NCI-H460 (cell line): ENCODE measurements around the gene FBXO46. TPM values are rescaled to one million over a fixed set of nuclear protein-coding genes. Genes with fewer than 3 reads are reported as not detected.
"Not testable (repeated sequence)": the region's sequence is repeated elsewhere in the genome, so short reads cannot be mapped to it uniquely, and the experiment has no call there.

Experiments
- DNase-seq: peaks from one replicate; pipeline ENCODE4 v3.0.0-alpha.2; 2016; ENCODE audit warnings: low read depth; ENCODE audit errors: extremely low read depth
- total RNA-seq: library from RNA; depleted of rRNA; stranded (reverse); fragments of >200 nt; shearing (Covaris generic); gene quantifications from 2 replicates; pipeline ENCODE4 v1.2.3, GENCODE V29; 2014

FBXO46 gene
- total RNA-seq, 1 experiment from 2014 or later = 9.8 TPM

DNA sequence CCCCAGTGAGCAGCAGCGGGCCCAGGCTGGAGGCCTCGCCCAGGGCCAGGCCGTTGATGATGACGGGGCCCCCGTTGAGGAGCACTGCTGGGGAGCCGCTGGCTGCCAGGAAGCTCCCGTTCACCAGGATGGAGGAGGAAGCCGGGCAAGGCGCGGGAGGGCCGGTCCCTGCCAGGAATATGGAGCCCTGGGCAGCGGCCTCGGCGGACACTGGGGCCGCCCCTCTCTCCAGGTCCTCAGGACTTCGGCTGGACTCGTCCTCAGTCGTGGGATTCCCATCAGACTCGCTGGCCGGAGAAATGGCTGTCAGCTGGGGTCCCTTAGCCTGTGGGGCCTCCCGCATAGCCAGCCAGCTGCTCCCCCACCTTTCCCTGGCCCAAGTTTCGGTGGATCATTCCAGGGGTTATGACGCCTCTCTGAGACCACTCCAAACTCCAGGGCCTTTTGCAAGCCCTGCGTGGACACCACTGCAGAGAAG lies 36.2 kb upstream of the FBXO46 start:
- DNase-seq = no peak

- no peak for DNase-seq
Measured at GRCh38 chr19:45766296-45766868, 35.7 kb upstream of the FBXO46 start.

DNA sequence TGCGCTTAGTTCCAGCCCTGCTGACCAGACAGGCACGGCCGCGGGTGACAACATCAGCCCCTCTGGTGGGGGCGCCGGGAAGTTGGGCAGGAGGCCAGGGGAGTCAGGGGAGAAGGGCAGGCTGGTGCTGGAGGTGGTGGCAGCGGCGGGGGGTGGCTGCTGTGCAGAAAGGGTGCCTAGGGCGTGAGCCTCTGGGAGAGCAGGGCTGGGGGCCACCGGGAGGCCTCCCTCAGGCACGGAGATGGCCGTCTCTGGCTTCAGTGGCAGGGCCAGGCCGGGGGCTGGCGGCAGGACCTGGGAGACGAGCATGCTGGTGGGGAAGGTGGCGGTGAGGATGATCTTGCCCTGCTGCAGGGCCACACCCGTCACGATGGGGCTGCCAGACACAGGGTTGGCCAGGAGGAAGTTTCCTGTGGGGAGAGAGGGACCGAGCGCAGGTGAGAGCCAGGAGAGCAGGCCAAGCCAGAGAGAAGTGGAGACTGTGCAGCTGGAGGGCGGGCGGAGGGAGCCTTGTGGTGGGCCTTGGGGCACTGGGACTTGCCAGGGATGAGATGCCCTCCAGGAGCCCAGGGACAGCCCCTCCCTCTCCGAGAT lies 35.1 kb upstream of the FBXO46 start:
- no peak for DNase-seq

GRCh38 chr19:45764945-45765701 lies 34.4 kb upstream of the FBXO46 start:
- no peak for DNase-seq

DNA sequence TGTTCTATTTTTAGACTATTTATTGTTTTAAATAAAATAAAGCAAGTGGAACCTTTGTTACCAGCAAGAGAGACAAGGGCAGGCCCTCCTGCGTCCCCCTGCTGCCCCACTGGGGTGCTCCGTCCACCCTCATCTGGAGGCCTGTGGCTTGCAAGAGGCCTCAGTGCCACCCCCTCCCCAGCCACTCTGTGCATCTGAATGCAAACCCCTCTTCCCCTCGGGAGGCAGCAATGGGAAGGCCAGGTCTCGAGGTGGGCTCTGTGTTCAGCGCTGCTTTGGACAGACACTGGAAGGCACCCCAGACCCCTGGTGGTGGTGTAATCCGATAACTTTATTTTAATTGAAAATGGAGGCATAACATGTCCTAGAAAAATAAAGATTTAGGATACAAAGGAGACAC lies 33.8 kb upstream of the FBXO46 start:
- DNase-seq = no peak

DNA sequence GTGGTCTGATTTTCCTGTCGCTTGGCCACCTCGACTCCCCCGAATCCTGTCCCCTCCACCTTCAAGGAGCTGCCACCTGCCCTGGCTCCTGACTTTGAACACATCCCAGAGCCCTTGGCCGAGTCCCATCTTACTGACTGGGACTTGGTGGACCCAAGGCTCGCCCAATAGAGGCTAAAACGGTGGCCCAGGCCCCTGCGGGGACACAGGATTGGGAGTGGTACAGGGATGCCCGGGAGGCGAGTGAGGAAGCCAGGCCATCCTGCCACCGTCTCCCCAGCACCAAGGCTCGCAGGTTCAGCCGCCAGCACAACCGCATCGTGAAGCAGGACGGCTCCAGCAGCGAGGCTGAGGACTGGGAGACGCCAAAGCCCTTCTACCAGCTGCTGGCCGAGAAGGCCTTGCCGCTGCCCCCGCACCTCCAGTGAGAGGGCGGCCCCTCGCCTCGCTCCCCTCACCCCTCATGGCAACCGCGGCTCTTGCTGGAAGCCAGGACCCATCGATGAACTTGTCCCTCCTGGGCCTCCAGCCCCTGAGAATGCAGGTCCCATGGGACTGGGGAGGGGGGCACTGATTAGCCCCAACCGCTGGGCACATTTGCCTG lies 33.1 kb upstream of the FBXO46 start:
- no peak for DNase-seq

- no peak for DNase-seq
Measured at GRCh38 chr19:45762870-45763631, 32.4 kb upstream of the FBXO46 start.

- DNase-seq = no peak
Measured at GRCh38 chr19:45761714-45762113, 31.0 kb upstream of the FBXO46 start.

GRCh38 chr19:45758921-45759320 lies 28.2 kb upstream of the FBXO46 start:
- no peak for DNase-seq

DNA sequence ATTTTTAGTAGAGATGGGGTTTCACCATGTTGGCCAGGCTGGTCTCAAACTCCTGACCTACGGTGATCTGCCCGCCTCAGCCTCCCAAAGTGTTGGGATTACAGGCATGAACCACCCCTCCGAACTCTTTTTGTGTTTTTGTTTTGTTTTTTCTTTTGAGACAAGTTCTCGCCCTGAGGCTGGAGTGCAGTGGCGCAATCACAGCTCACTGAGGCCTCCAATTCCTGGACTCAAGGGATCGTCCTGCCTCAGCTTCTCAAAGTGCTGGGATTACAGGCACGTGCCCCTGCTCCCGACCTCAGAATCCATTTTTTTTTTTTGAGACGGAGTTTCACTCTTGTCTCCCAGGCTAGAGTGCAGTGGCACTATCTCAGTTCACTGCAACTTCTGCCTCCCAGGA lies 27.0 kb upstream of the FBXO46 start:
- no peak for DNase-seq

DNA sequence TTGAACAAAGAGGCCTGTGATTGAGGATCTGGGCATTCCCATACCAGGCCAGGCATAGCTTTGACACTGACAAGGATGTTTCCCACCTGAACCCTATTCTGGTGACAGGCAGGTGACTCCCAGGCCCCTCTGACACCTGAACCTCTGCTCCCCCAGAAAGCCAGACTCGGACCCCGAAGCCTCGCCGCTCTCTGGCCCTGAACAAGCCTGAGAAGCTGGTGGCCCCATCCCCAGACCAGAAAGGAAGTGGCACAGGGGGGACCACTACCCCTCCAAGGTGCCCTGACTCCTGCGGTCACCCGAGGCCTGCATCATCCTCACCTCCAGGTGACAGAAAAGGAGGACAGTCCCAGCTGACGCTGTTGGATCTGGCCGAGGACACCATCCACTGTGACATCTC lies 23.6 kb upstream of the FBXO46 start:
- DNase-seq = no peak

- no peak for DNase-seq
Measured at GRCh38 chr19:45753548-45753947, 22.9 kb upstream of the FBXO46 start.

DNA sequence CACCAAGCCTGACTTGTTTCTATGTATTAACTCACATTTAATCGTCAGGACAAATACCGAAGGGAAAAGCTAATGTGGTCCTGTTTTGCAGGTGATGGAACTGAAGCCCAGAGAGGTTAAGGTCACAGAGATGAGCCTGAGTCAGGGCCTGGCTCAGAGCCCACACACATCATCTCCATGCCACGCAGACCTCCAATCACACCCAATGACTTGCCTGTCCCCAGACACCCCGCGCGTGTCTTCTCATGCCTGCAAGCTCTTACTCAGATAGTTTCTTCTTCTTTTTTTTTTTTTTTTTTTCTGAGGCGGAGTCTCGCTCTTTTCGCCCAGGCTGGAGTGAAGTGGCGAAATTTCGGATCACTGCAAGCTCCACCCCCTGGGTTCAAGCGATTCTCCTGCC lies 21.9 kb upstream of the FBXO46 start:
- DNase-seq = no peak

GRCh38 chr19:45751483-45751882 lies 20.8 kb upstream of the FBXO46 start:
- DNase-seq = not testable (repeated sequence)

DNA sequence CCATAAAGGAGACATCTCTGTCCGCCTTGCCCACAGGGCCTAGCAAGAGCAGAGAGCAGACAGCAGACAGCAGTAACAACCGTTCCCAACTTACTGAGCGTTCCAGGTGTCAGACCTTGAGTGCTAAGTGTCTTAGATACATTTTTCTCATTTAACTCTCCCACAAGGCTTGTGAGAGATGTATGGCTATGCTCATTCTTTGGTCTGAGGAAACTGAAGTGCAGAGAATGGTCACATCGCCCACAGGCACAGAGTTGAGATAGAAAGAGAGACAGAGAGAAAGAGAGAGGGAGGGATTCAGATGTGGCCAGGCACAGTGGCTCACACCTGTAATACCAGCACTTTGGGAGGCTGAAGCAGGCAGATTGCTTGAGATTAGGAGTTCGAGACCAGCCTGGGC lies 16.8 kb upstream of the FBXO46 start:
- no peak for DNase-seq

GRCh38 chr19:45746866-45747265 lies 16.2 kb upstream of the FBXO46 start:
- no peak for DNase-seq

DNA sequence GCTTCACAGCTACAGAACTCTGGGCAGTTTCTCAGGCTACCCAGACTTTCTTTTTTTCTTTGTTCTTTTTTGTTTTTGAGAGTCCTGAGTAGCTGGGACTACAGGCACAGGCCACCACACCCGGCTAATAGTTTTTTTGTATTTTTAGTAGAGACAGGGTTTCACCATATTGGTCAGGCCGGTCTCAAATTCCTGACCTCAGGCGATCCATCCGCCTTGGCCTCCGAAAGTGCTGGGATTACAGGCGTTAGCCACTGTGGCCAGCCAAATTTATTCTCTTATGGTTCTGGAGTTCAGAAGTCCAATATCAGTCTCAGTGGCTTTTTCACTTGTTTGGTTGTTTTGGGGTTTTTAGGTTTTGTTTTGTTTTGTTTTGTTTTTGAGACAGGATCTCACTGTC lies 14.9 kb upstream of the FBXO46 start:
- DNase-seq = no peak

- no peak for DNase-seq
Measured at GRCh38 chr19:45742969-45743368, 12.3 kb upstream of the FBXO46 start.

GRCh38 chr19:45739498-45740439 lies 9.1 kb upstream of the FBXO46 start:
- DNase-seq = no peak
